Measurements from ENCODE around the gene CERS6. TPM values are rescaled to one million over a fixed set of nuclear protein-coding genes. Genes with fewer than 3 reads are reported as not detected.

CERS6 gene
- total RNA-seq, 1 donor from 2014 or later = 30.9 TPM

- Mint-ChIP-seq H3K27me3 (ENCODE audit: unreplicated experiment) (no peaks in the 10 kb centered on the region), H3K4me3 (ENCODE audit: unreplicated experiment) (no peak overlapping the region), H3K4me1 (ENCODE audit: unreplicated experiment) (no peaks in the 10 kb centered on the region), H3K9me3 (ENCODE audit: unreplicated experiment) (no peaks in the 10 kb centered on the region), H3K27ac (ENCODE audit: unreplicated experiment) (no peak overlapping the region), H3K36me3 (ENCODE audit: unreplicated experiment) (peaks cover 3% of the 10 kb centered on the region)
- DNase-seq (ENCODE audit: extremely low spot score, unreplicated experiment) = no peak
- no peak for TF ChIP-seq CTCF (IDR thresholded peaks at IDR 0.05)
Measured at GRCh38 chr2:168740360-168740759, 284.3 kb downstream of the CERS6 start.

GRCh38 chr2:168740788-168741187 lies 284.7 kb downstream of the CERS6 start:
- Mint-ChIP-seq H3K27me3 (ENCODE audit: unreplicated experiment) (no peaks in the 10 kb centered on the region), H3K9me3 (ENCODE audit: unreplicated experiment) (no peaks in the 10 kb centered on the region), H3K4me1 (ENCODE audit: unreplicated experiment) (no peaks in the 10 kb centered on the region), H3K27ac (ENCODE audit: unreplicated experiment) (no peak overlapping the region), H3K4me3 (ENCODE audit: unreplicated experiment) (no peak overlapping the region), H3K36me3 (ENCODE audit: unreplicated experiment) (peaks cover 3% of the 10 kb centered on the region)
- no peak for DNase-seq (ENCODE audit: extremely low spot score, unreplicated experiment)
- no peak for TF ChIP-seq CTCF (IDR thresholded peaks at IDR 0.05)

GRCh38 chr2:168742258-168742932 lies 286.3 kb downstream of the CERS6 start:
- Mint-ChIP-seq H3K9me3 (ENCODE audit: unreplicated experiment) (no peaks in the 10 kb centered on the region), H3K27ac (ENCODE audit: unreplicated experiment) (no peak overlapping the region), H3K36me3 (ENCODE audit: unreplicated experiment) (peaks cover 1% of the 10 kb centered on the region), H3K4me3 (ENCODE audit: unreplicated experiment) (no peak overlapping the region), H3K4me1 (ENCODE audit: unreplicated experiment) (no peaks in the 10 kb centered on the region), H3K27me3 (ENCODE audit: unreplicated experiment) (no peaks in the 10 kb centered on the region)
- no peak for DNase-seq (ENCODE audit: extremely low spot score, unreplicated experiment)
- TF ChIP-seq CTCF (IDR thresholded peaks at IDR 0.05) = no peak

- DNase-seq (ENCODE audit: extremely low spot score, unreplicated experiment) = no peak
- Mint-ChIP-seq H3K36me3 (ENCODE audit: unreplicated experiment) (peaks cover 1% of the 10 kb centered on the region), H3K27ac (ENCODE audit: unreplicated experiment) (no peak overlapping the region), H3K4me3 (ENCODE audit: unreplicated experiment) (no peak overlapping the region), H3K27me3 (ENCODE audit: unreplicated experiment) (no peaks in the 10 kb centered on the region), H3K9me3 (ENCODE audit: unreplicated experiment) (no peaks in the 10 kb centered on the region), H3K4me1 (ENCODE audit: unreplicated experiment) (no peaks in the 10 kb centered on the region)
- TF ChIP-seq CTCF (IDR thresholded peaks at IDR 0.05) = no peak
Measured at GRCh38 chr2:168744844-168745243, 288.8 kb downstream of the CERS6 start.

GRCh38 chr2:168748461-168748860 lies 292.4 kb downstream of the CERS6 start:
- Mint-ChIP-seq H3K4me1 (ENCODE audit: unreplicated experiment) (no peaks in the 10 kb centered on the region), H3K27me3 (ENCODE audit: unreplicated experiment) (no peaks in the 10 kb centered on the region), H3K27ac (ENCODE audit: unreplicated experiment) (no peak overlapping the region), H3K4me3 (ENCODE audit: unreplicated experiment) (no peak overlapping the region), H3K9me3 (ENCODE audit: unreplicated experiment) (no peaks in the 10 kb centered on the region), H3K36me3 (ENCODE audit: unreplicated experiment) (peaks cover 9% of the 10 kb centered on the region)
- TF ChIP-seq CTCF (IDR thresholded peaks at IDR 0.05) = no peak
- DNase-seq (ENCODE audit: extremely low spot score, unreplicated experiment) = no peak
